HepG2 (cell line): Measurements from ENCODE around the gene SIAH1. TPM values are rescaled to one million over a fixed set of nuclear protein-coding genes. Genes with fewer than 3 reads are reported as not detected.

Source experiments
- ATAC-seq: fragments of 200-7000 bp; cut with Tn5 transposase; 3 replicates; pipeline ENCODE4 v1.9.1; 2020; ENCODE audit warnings: mild to moderate bottlenecking, moderate library complexity
- BruUV-seq: library from RNA; stranded (reverse); fragments of 400-500 nt; replicated peaks from 2 replicates; lab custom pipeline; 2021; lab: Mats Ljungman, UMichigan
- CTCF ChIA-PET: fragments of 300-600 bp; formaldehyde crosslinking; extraction: SDS; loops from one replicate; lab custom pipeline; 2021; ENCODE audit warnings: low total read pairs, inconsistent platforms, low intra/inter-chr PET ratio; lab: Yijun Ruan, JAX
- POLR2A ChIA-PET: fragments of 350-600 bp; sonication (Branson Sonifier 250); formaldehyde crosslinking; loops from one replicate; lab custom pipeline; 2020; ENCODE audit warnings: antibody characterized with exemption, inconsistent platforms; lab: Yijun Ruan, JAX
- DNase-seq: peaks from one replicate; pipeline ENCODE4 v3.0.0-alpha.2; 2015; ENCODE audit warnings: low spot score
- FAIRE-seq: peaks from 3 replicates; lab custom pipeline; 2011; peaks lifted over from hg19 to GRCh38; lab: Jason Lieb, UNC
- H2AFZ ChIP-seq: one replicate; pipeline ENCODE4 v1.6.1; 2011; ENCODE audit warnings: low read length, inconsistent platforms
- H3K27ac ChIP-seq: fragments of 300-600 bp; 3 replicates; pipeline ENCODE4 v1.8.0; 2011; ENCODE audit warnings: mixed run types, mild to moderate bottlenecking, mixed read lengths, low read length, inconsistent platforms; ENCODE audit not compliant: insufficient read depth; ENCODE audit errors: extremely low read length
- H3K27me3 ChIP-seq, 2 experiments: fragments of 200-600 bp in 1 of 2; 2 replicates in 1 of 2; 3 replicates in 1 of 2; pipeline versions ENCODE4 v1.6.0 to v1.8.0; 2011; ENCODE audit warnings: low read length in 2 of 2, mild to moderate bottlenecking in 2 of 2, moderate library complexity in 2 of 2, inconsistent platforms in 1 of 2; ENCODE audit not compliant: insufficient read depth in 2 of 2, control insufficient read depth in 1 of 2
- H3K36me3 ChIP-seq, 2 experiments: fragments of 200-600 bp in 1 of 2; replicated peaks in 1 of 2; 2 replicates in 1 of 2; 3 replicates in 1 of 2; pipeline versions ENCODE4 v1.5.1 to v1.8.0; 2011; ENCODE audit warnings: low read length in 2 of 2, inconsistent platforms in 1 of 2; ENCODE audit not compliant: insufficient read depth in 2 of 2, control insufficient read depth in 1 of 2
- H3K4me1 ChIP-seq: 2 replicates; pipeline ENCODE4 v1.5.1; 2012; ENCODE audit warnings: low read length, inconsistent platforms; ENCODE audit not compliant: insufficient read depth
- H3K4me2 ChIP-seq: 2 replicates; pipeline ENCODE4 v1.6.0; 2011; ENCODE audit warnings: low read depth, low read length, inconsistent platforms
- H3K4me3 ChIP-seq, 3 experiments: fragments of 200-600 bp in 1 of 3; sonication (generic), shearing (Covaris generic) in 1 of 3; replicated peaks in 1 of 3; 2 replicates each; pipeline ENCODE4 v1.5.1; 2011 to 2016; ENCODE audit warnings: low read length in 3 of 3, inconsistent platforms in 2 of 3, low read depth in 2 of 3, mild to moderate bottlenecking in 2 of 3, control low read depth in 1 of 3, mixed read lengths in 1 of 3; ENCODE audit not compliant: insufficient read depth in 1 of 3
- H3K79me2 ChIP-seq: one replicate; pipeline ENCODE4 v1.6.1; 2011; ENCODE audit warnings: low read length, inconsistent platforms; ENCODE audit not compliant: insufficient read depth
- H3K9ac ChIP-seq: 2 replicates; pipeline ENCODE4 v1.6.0; 2011; ENCODE audit warnings: mild to moderate bottlenecking, low read depth, low read length, inconsistent platforms; ENCODE audit not compliant: insufficient read depth
- H3K9me3 ChIP-seq: 2 replicates; pipeline ENCODE4 v1.5.1; 2012; ENCODE audit warnings: mild to moderate bottlenecking, low read length
- H4K20me1 ChIP-seq: 2 replicates; pipeline ENCODE4 v1.6.0; 2011; ENCODE audit warnings: inconsistent platforms, mild to moderate bottlenecking, low read length, moderate library complexity; ENCODE audit not compliant: insufficient read depth
- ARID3A ChIP-seq: IDR thresholded peaks from 2 replicates; pipeline ENCODE4 v1.6.1; 2012; ENCODE audit warnings: low read depth, low read length, improper control_type of control experiment
- CHD4 ChIP-seq: fragments of 200-600 bp; sonication (generic); IDR thresholded peaks from 2 replicates; pipeline ENCODE4 v1.7.0; 2017; ENCODE audit warnings: mild to moderate bottlenecking, low read length, borderline replicate concordance
- HNF4A ChIP-seq: sonication (generic); formaldehyde crosslinking; IDR thresholded peaks from 2 replicates; pipeline ENCODE4 v1.4.0; 2020; ENCODE audit warnings: missing genetic modification reagents
- MLLT10 ChIP-seq: sonication (generic); formaldehyde crosslinking; IDR thresholded peaks from 2 replicates; pipeline ENCODE4 v1.4.0; 2020; ENCODE audit warnings: missing genetic modification reagents
- SALL2 ChIP-seq: sonication (generic); formaldehyde crosslinking; IDR thresholded peaks from 2 replicates; pipeline ENCODE4 v1.8.1; 2023; ENCODE audit warnings: mild to moderate bottlenecking, missing genetic modification reagents, inconsistent platforms
- SKI ChIP-seq: fragments of 450-650 bp; IDR thresholded peaks from one replicate; pipeline ENCODE4 v1.6.1; 2018; ENCODE audit warnings: mild to moderate bottlenecking; ENCODE audit not compliant: partially characterized antibody
- XRCC5 ChIP-seq: fragments of 200-400 bp; formaldehyde crosslinking; optimal IDR thresholded peaks from 2 replicates; pipeline ENCODE3; 2017; ENCODE audit warnings: mild to moderate bottlenecking, low read length
- ZNF124 ChIP-seq: sonication (generic); formaldehyde crosslinking; IDR thresholded peaks from 2 replicates; pipeline ENCODE4 v1.4.0; 2020; ENCODE audit warnings: missing genetic modification reagents
- ZNF232 ChIP-seq: sonication (generic); formaldehyde crosslinking; IDR thresholded peaks from 2 replicates; pipeline ENCODE4 v1.4.0; 2020; ENCODE audit warnings: missing genetic modification reagents, borderline replicate concordance
- ZNF33B ChIP-seq: sonication (generic); formaldehyde crosslinking; IDR thresholded peaks from 2 replicates; pipeline ENCODE4 v1.5.1; 2020; ENCODE audit warnings: mild to moderate bottlenecking, missing genetic modification reagents
- ZNF407 ChIP-seq: sonication (generic); formaldehyde crosslinking; IDR thresholded peaks from one replicate; pipeline ENCODE4 v1.5.1; 2020; ENCODE audit warnings: mild to moderate bottlenecking, missing genetic modification reagents; ENCODE audit errors: not compliant biosample characterization
- ZNF770 ChIP-seq: sonication (generic); formaldehyde crosslinking; IDR thresholded peaks from 2 replicates; pipeline ENCODE4 v1.5.0; 2020; ENCODE audit warnings: mild to moderate bottlenecking, missing genetic modification reagents
- WGBS: methylation state at CpG from one replicate; pipeline ENCODE4 v1.1.6; 2017; ENCODE audit warnings: low lambda C conversion rate; 5-methylcytosine and 5-hydroxymethylcytosine counted together
- in situ Hi-C: cut with HindIII; loops from 2 replicates; pipeline ENCODE4 v1.10.0; 2017; ENCODE audit warnings: low pct_unique_long_range_greater_than_20kb; ENCODE audit not compliant: extremely low pct_ligation_motif_present
- intact Hi-C: fragments of 100-400 bp; cut with micrococcal nuclease; formaldehyde crosslinking; loops from one replicate; pipeline ENCODE4 v1.10.0; 2022; ENCODE audit not compliant: unreplicated experiment
- polyA plus RNA-seq, 8 experiments: library from polyadenylated mRNA; depleted of rRNA in 3 of 8; stranded (reverse) in 7 of 8; unstranded in 1 of 8; fragments of >200 nt; fragmentation: Illumina TruSeq in 4 of 8; extraction: Trizol in 4 of 8; gene quantifications; 2 replicates each; pipeline versions ENCODE4 v1.2.1 to v1.2.3, GENCODE V29; 2011 to 2016; ENCODE audit warnings: low read depth in 4 of 8, missing spikeins in 1 of 8, mixed read lengths in 1 of 8; ENCODE audit not compliant: insufficient read depth in 1 of 8
- total RNA-seq, 5 experiments: library from RNA; depleted of rRNA; stranded (reverse); fragments of >200 nt; fragmentation: Illumina TruSeq; extraction: Trizol; gene quantifications; 2 replicates each; pipeline ENCODE4 v1.2.3, GENCODE V29; 2016; ENCODE audit warnings: low read depth in 1 of 5

SIAH1 gene
- total and polyA plus RNA-seq, 2 of the 13 experiments (the other 11 are each of a cell fraction or from before 2014, with no cell fraction given): 16.0 to 28.6 TPM

GRCh38 chr16:48405907-48406306, 20.7 kb upstream of the SIAH1 start (continued):
- TF ChIP-seq ZNF124 (CRISPR knock-in tag): no peak
- TF ChIP-seq CHD4: no peak
- TF ChIP-seq MLLT10 (CRISPR knock-in tag): no peak
- peak; percentile 81 for TF ChIP-seq HNF4A (CRISPR knock-in tag)
- TF ChIP-seq SKI: peak; percentile 73
- TF ChIP-seq ZNF232 (CRISPR knock-in tag): 0 out of 2 replicates have a peak, but pooled peaks have one; percentile 31
- 0 out of 2 replicates have a peak, but pooled peaks have one; percentile 49 for TF ChIP-seq SALL2 (CRISPR knock-in tag)
- TF ChIP-seq ARID3A: peak; percentile 50; the same call in 1 of the 2 replicates
- TF ChIP-seq, all 625 proteins: peak for 18

- H3K4me2 ChIP-seq: peak overlapping the region; percentile 43
- H3K27ac ChIP-seq: no peak overlapping the region
- no peaks in the 10 kb centered on the region for H3K36me3 ChIP-seq
- POLR2A ChIA-PET: no interaction called here
- no peak for ATAC-seq
- in situ Hi-C loops (no loop called here), intact Hi-C loops (loop anchor here (10.0 kb wide), 1 partner anchor 90 kb away; no protein-coding TSS in a partner anchor)
- no peaks in the 10 kb centered on the region for H3K79me2 ChIP-seq
- H3K4me3 ChIP-seq: no peak overlapping the region
- DNase-seq: no peak
- no peaks in the 10 kb centered on the region for H3K9me3 ChIP-seq
- no peak overlapping the region for H2AFZ ChIP-seq
- no peaks in the 10 kb centered on the region for H3K27me3 ChIP-seq
- H3K9ac ChIP-seq: no peak overlapping the region
- no peak for FAIRE-seq
- peaks cover 64% of the 10 kb centered on the region for H3K4me1 ChIP-seq
- H4K20me1 ChIP-seq: no peaks in the 10 kb centered on the region
- CTCF ChIA-PET: no interaction called here
- WGBS: 0% methylated on average over 1 of the region's 1 CpG
- no TSS peak for BruUV-seq
- TF ChIP-seq ZNF407 (peak; percentile 22), ZNF33B (CRISPR knock-in tag) (0 out of 2 replicates have a peak, but pooled peaks have one; percentile 52), ZNF770 (CRISPR knock-in tag) (peak; percentile 96), XRCC5 (no peak)
These were observed 19.9 kb upstream of the SIAH1 start for GRCh38 chr16:48405153-48405552.
